HEK293T (cell line): Measurements from ENCODE around the gene ARHGAP10.

Experiments
- CTCF ChIA-PET: fragments of 350-600 bp; formaldehyde crosslinking; extraction: SDS; loops from one replicate; lab custom pipeline; 2021; ENCODE audit warnings: antibody characterized with exemption, inconsistent platforms; lab: Yijun Ruan, JAX
- POLR2A ChIA-PET: fragments of 350-600 bp; formaldehyde crosslinking; extraction: SDS; loops from one replicate; lab custom pipeline; 2020; ENCODE audit warnings: antibody characterized with exemption, inconsistent platforms; lab: Yijun Ruan, JAX
- DNase-seq: peaks from one replicate; pipeline ENCODE4 v3.0.0; 2012; ENCODE audit warnings: mixed read lengths; ENCODE audit errors: extremely low spot score
- ARNT ChIP-seq: fragments of 450-650 bp; IDR thresholded peaks from 2 replicates; pipeline ENCODE4 v1.6.1; 2017; ENCODE audit warnings: mild to moderate bottlenecking
- BHLHE40 ChIP-seq: fragments of 450-650 bp; IDR thresholded peaks from 2 replicates; pipeline ENCODE4 v1.6.1; 2016; ENCODE audit warnings: mild to moderate bottlenecking, moderate library complexity, borderline replicate concordance
- CTBP1 ChIP-seq: fragments of 450-650 bp; IDR thresholded peaks from 2 replicates; pipeline ENCODE4 v1.6.1; 2016; ENCODE audit warnings: borderline replicate concordance
- ELF4 ChIP-seq: fragments of 450-650 bp; IDR thresholded peaks from 2 replicates; pipeline ENCODE4 v1.6.1; 2017; ENCODE audit warnings: antibody characterized with exemption
- FOXA1 ChIP-seq: fragments of 450-650 bp; IDR thresholded peaks from 2 replicates; pipeline ENCODE4 v1.6.1; 2016; ENCODE audit warnings: mild to moderate bottlenecking
- FOXK2 ChIP-seq: fragments of 450-650 bp; IDR thresholded peaks from 2 replicates; pipeline ENCODE4 v1.6.1; 2016; ENCODE audit warnings: mild to moderate bottlenecking
- FOXM1 ChIP-seq: fragments of 450-650 bp; IDR thresholded peaks from 2 replicates; pipeline ENCODE4 v1.6.1; 2017; ENCODE audit warnings: mild to moderate bottlenecking, borderline replicate concordance
- HDGF ChIP-seq: fragments of 450-650 bp; IDR thresholded peaks from 2 replicates; pipeline ENCODE4 v1.6.1; 2017; ENCODE audit warnings: antibody characterized with exemption, borderline replicate concordance
- L3MBTL2 ChIP-seq: fragments of 450-650 bp; conservative IDR thresholded peaks from 2 replicates; pipeline ENCODE4 v1.6.1; 2016; ENCODE audit warnings: mild to moderate bottlenecking
- LEF1 ChIP-seq: fragments of 450-650 bp; IDR thresholded peaks from 2 replicates; pipeline ENCODE4 v1.6.1; 2017; ENCODE audit warnings: mild to moderate bottlenecking, borderline replicate concordance
- NFRKB ChIP-seq: fragments of 450-650 bp; IDR thresholded peaks from 2 replicates; pipeline ENCODE4 v1.6.1; 2016; ENCODE audit warnings: mild to moderate bottlenecking, moderate library complexity
- PKNOX1 ChIP-seq: fragments of 450-650 bp; IDR thresholded peaks from 2 replicates; pipeline ENCODE4 v1.6.1; 2016
- SP1 ChIP-seq: fragments of 450-650 bp; IDR thresholded peaks from 2 replicates; pipeline ENCODE4 v1.6.1; 2017
- SUZ12 ChIP-seq: fragments of 450-650 bp; IDR thresholded peaks from 2 replicates; pipeline ENCODE4 v1.6.1; 2016; ENCODE audit warnings: mild to moderate bottlenecking
- TARDBP ChIP-seq: fragments of 450-650 bp; IDR thresholded peaks from 2 replicates; pipeline ENCODE4 v1.6.1; 2016
- ZNF384 ChIP-seq: fragments of 450-650 bp; IDR thresholded peaks from 2 replicates; pipeline ENCODE4 v1.6.1; 2016

The ARHGAP10 gene

GRCh38 chr4:147863111-147863747, 131.3 kb downstream of the ARHGAP10 start:
- POLR2A ChIA-PET = interaction anchor here (1.4 kb wide), 1 partner anchor 179 kb away, joined by 4 read pairs; the partner anchor contains the start of gene PRMT9
- CTCF ChIA-PET = interaction anchor here (0.7 to 1.0 kb wide), 3 partner anchors 90 to 170 kb away, joined by 3 to 5 read pairs (median 3); no protein-coding TSS in a partner anchor
- no peak for DNase-seq
- TF ChIP-seq ELF4 (no peak), PKNOX1 (no peak), FOXA1 (no peak), CTBP1 (no peak), NFRKB (no peak), LEF1 (no peak), ZNF384 (no peak), FOXK2 (no peak), BHLHE40 (no peak), HDGF (no peak), ARNT (no peak), SUZ12 (no peak)

GRCh38 chr4:147863808-147864472, 132.1 kb downstream of the ARHGAP10 start:
- POLR2A ChIA-PET = no interaction called here
- TF ChIP-seq SP1 (no peak), ELF4 (no peak), L3MBTL2 (no peak), HDGF (no peak), LEF1 (no peak), FOXM1 (no peak), CTBP1 (no peak), FOXK2 (no peak), SUZ12 (no peak), FOXA1 (no peak), BHLHE40 (no peak), PKNOX1 (no peak), TARDBP (no peak), ZNF384 (no peak), ARNT (no peak), NFRKB (no peak)
- DNase-seq = no peak
- CTCF ChIA-PET = interaction anchor here (0.7 to 3.5 kb wide), 5 partner anchors 90 to 171 kb away, joined by 3 to 28 read pairs (median 4); partner anchors contain the start of gene ARHGAP10

GRCh38 chr4:147864607-147865006, 132.7 kb downstream of the ARHGAP10 start:
- TF ChIP-seq LEF1 (no peak), FOXM1 (no peak), L3MBTL2 (no peak), SP1 (no peak), HDGF (no peak), NFRKB (no peak), ZNF384 (no peak), FOXK2 (no peak), FOXA1 (no peak), BHLHE40 (no peak), CTBP1 (no peak), ARNT (no peak), TARDBP (no peak), SUZ12 (no peak), ELF4 (no peak), PKNOX1 (no peak)
- POLR2A ChIA-PET = no interaction called here
- CTCF ChIA-PET = interaction anchor here (0.9 to 3.5 kb wide), 4 partner anchors 133 to 247 kb away, joined by 4 to 28 read pairs (median 14); partner anchors contain the start of genes ARHGAP10, PRMT9 and TMEM184C
- no peak for DNase-seq

GRCh38 chr4:147865926-147866325, 134.0 kb downstream of the ARHGAP10 start:
- ChIA-PET POLR2A (interaction anchor here (1.1 kb wide), 1 partner anchor 182 kb away, joined by 5 read pairs; the partner anchor contains the start of gene PRMT9), CTCF (interaction anchor here (0.6 to 3.5 kb wide), 19 partner anchors 8 to 385 kb away, joined by 3 to 30 read pairs (median 9); partner anchors contain the start of genes ARHGAP10, EDNRA, PRMT9 and TMEM184C)
- no peak for DNase-seq
- TF ChIP-seq CTBP1 = no peak
- no peak for TF ChIP-seq SP1
- no peak for TF ChIP-seq BHLHE40
- TF ChIP-seq ZNF384 = no peak
- no peak for TF ChIP-seq LEF1
- no peak for TF ChIP-seq ARNT

- POLR2A ChIA-PET = interaction anchor here (1.3 to 1.9 kb wide), 2 partner anchors 134 to 183 kb away, joined by 6 to 17 read pairs; partner anchors contain the start of genes ARHGAP10 and PRMT9
- TF ChIP-seq ZNF384 (no peak), PKNOX1 (peak; percentile 11; the same call in 1 of the 2 replicates)
- DNase-seq = peak; percentile 75
- CTCF ChIA-PET = interaction anchor here (0.6 to 3.5 kb wide), 80 partner anchors 8 to 1332 kb away, joined by 3 to 30 read pairs (median 5); partner anchors contain the start of genes ARHGAP10, EDNRA, PRMT9 and TMEM184C
Observed at GRCh38 chr4:147866532-147867271, 134.8 kb downstream of the ARHGAP10 start.
